GM12865 (cell line): ENCODE data around the gene NPTN.

ENCODE experiments used
- DNase-seq: peaks from one replicate; pipeline ENCODE4 v3.0.0; 2010; ENCODE audit warnings: low read depth
- H3K4me3 ChIP-seq: 2 replicates; pipeline ENCODE4 v1.5.1; 2011; ENCODE audit warnings: mild to moderate bottlenecking, low read depth, low read length, control low read depth
- TF ChIP-seq, protein P1 (sequence below): IDR thresholded peaks from 2 replicates; pipeline ENCODE4 v1.5.1; 2011; ENCODE audit warnings: low read length, control low read depth, low read depth, inconsistent platforms; ENCODE audit not compliant: insufficient read depth; ENCODE audit errors: missing control alignments

The NPTN gene

DNA sequence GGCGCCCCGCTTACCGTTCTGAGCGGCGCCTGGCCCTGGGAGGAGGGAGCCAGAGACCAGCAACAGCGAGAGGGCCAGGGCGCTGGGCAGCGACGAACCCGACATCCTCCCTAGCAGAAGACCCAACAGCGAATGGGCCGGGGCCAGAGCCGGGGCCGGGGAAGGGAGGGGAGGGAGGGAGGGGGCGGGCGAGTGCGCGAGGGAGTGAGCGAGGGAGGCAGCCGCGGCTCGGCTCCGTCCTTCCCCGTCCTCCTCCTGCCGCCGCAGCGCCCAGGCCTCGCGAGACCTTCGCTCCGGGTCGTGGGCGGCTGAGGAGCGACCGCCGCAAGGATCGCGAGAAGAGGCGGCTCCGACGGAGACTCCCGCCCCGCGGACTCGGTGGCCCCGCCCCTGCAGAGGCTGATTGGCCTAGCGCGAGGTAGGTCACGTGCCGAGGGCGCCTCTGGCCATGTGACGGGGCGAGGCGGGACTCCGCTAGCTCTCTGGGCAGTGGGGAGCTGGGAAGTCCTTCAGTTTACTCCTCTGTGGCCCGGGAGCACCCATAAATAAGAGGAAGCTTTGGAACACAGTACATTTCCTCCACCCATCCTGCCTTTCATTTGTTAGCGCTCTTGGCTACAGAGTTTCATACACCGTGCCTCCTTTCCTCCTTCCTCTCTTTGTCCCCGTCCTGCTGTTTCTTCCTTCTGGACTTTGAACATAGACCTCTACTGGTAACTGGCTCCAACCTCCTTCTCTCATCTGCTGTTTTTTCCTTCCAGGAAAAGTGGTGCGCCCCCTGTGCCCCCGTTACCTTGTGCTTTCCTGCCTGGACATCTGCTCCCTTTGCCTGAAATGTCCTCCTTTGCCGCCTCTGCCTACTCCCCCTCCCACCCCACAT, at the start of gene NPTN:
Gene NPTN, minus strand, starts transcription at position 279 of the 880 bp plus-strand sequence. Its CDS starts 174 bp downstream, at position 105.
- DNase-seq = peak; percentile 99
- peak within 1 kb of the TSS; percentile 74 for H3K4me3 ChIP-seq
- TF ChIP-seq, protein P1, sequence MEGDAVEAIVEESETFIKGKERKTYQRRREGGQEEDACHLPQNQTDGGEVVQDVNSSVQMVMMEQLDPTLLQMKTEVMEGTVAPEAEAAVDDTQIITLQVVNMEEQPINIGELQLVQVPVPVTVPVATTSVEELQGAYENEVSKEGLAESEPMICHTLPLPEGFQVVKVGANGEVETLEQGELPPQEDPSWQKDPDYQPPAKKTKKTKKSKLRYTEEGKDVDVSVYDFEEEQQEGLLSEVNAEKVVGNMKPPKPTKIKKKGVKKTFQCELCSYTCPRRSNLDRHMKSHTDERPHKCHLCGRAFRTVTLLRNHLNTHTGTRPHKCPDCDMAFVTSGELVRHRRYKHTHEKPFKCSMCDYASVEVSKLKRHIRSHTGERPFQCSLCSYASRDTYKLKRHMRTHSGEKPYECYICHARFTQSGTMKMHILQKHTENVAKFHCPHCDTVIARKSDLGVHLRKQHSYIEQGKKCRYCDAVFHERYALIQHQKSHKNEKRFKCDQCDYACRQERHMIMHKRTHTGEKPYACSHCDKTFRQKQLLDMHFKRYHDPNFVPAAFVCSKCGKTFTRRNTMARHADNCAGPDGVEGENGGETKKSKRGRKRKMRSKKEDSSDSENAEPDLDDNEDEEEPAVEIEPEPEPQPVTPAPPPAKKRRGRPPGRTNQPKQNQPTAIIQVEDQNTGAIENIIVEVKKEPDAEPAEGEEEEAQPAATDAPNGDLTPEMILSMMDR = no peak

DNA sequence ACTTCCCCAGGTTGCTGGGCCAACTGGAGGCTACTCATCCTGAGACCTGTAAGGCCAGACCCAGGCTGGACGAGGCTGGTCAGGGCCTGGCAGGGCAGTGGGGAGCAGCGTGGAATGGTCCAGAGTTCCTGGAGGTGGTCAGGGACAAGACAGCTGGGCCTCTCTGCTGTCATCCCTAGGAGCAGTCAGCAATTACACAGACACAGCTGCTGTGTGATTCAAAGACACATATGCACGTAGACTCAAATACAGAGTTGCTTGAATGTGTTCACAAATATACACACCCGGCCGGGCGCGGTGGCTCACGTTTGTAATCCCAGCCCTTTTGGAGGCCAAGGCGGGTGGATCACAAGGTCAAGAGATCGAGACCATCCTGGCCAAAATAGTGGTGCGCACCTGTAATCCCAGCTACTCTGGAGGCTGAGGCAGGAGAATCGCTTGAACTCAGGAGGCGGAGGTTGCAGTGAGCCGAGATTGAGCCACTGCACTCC, 49.5 kb upstream of the NPTN start:
- TF ChIP-seq, protein P1 = no peak
- H3K4me3 ChIP-seq = no peak overlapping the region
- DNase-seq = no peak

DNA sequence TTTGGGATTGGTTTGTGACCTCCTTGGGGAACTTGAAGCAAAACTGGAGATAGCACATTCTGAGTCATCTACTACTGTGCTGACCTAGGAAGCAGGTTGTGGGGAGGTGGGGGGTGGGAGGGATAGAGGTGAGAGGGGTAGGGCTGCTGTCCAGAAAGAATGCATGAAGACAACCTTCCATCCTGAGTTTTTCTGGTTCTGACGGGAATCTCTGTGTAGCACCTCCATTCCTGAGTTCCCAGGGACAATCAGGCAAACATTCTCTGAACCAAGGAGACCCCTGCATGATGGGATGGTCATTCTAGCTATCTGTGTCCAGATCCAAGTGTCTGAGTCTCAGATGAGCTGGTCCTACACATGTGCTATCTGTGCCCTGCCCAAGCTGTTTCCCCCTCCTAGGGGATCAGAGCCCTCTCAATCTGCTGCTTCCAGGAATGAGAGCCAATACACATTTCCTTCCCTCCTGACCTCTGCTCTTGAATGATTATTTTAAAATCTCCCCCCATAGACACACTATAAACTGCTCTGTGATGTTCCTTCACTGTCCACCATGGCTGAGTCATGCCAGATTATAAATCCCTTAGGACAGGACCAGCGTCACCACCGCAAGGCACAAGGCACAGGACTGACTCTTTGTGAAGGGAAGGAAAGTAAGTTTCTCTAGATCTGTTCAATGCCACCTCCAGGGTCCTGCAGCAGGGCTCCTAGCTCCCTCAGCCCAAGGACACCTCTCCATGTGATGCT, 48.8 kb upstream of the NPTN start:
- H3K4me3 ChIP-seq = no peak overlapping the region
- DNase-seq = no peak
- TF ChIP-seq, protein P1 = no peak

DNA sequence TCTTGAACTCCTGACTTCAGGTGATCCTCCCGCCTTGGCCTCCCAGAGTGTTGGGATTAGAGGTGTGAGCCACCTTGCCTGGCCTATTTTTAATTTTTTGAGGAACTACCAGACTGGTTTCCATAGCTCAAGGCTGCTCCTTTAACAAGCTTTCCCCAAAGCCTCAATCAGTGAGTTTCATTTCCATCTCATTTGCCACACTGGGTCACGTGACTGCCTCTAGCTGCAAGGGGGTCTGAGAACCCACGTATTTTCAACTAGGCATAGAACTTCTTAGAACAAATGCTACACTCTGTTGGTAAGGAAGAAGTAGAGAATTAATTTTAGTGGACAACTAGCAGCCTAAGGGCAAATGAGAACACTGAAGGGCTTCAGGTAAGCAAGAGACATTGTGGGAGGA, 47.9 kb upstream of the NPTN start:
- TF ChIP-seq, protein P1 = no peak
- DNase-seq = no peak
- no peak overlapping the region for H3K4me3 ChIP-seq

DNA sequence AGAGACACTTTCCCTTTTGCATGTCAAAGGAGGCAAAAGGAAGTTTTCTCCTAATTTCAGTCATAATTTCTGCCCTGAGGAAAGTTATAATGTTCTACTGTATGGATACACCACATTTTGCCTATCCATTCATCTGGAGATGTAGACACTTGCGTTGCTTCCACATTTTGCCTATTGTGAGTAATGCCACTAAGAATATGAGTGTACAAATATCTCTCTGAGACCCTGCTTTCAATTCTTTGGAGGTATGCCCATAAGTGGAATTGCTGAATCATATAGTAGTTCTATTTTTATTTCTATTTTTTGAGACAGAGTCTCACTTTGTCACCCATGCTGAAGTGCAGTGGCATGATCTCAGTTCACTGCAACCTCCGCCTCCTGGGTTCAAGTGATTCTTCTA, 47.4 kb upstream of the NPTN start:
- TF ChIP-seq, protein P1 = no peak
- DNase-seq = no peak
- no peak overlapping the region for H3K4me3 ChIP-seq

DNA sequence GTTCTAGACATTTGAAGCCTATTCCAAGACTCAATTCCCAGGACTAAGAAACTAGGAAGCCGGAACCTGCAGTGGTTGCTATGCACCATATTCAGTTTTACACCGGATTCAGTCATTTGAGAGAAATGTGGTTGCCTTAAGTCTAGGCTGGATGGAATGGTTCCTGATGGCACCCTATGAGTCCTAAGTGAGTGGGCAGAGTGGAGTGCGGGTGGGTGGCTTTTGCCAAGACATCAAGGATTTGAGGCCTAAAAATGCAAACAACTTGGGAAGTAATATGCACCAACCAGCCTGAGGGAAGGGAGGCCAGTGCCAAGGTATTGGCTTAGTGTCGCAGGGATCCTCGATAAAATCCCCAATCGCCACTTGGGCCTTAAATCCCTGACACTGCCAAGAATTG, 46.8 kb upstream of the NPTN start:
- no peak for DNase-seq
- no peak overlapping the region for H3K4me3 ChIP-seq

More for the DNA sequence above, 46.8 kb upstream of the NPTN start:
- TF ChIP-seq, protein P1 = no peak
